ENCODE results near the gene TAX1BP1.
"Not testable (repeated sequence)": the region's sequence is repeated elsewhere in the genome, so short reads cannot be mapped to it uniquely, and the experiment has no call there.

Gene TAX1BP1

GRCh38 chr7:27850531-27850930, 110.6 kb downstream of the TAX1BP1 start:
- DNase-seq: no peak

- DNase-seq: not testable (repeated sequence)
Observed at GRCh38 chr7:27856703-27857485, 116.9 kb downstream of the TAX1BP1 start.

GRCh38 chr7:27860800-27861199, 120.8 kb downstream of the TAX1BP1 start:
- no peak for DNase-seq

- DNase-seq: no peak
Observed at GRCh38 chr7:27861747-27862146, 121.8 kb downstream of the TAX1BP1 start.

- DNase-seq: no peak
Observed at GRCh38 chr7:27863880-27864279, 123.9 kb downstream of the TAX1BP1 start.

DNA sequence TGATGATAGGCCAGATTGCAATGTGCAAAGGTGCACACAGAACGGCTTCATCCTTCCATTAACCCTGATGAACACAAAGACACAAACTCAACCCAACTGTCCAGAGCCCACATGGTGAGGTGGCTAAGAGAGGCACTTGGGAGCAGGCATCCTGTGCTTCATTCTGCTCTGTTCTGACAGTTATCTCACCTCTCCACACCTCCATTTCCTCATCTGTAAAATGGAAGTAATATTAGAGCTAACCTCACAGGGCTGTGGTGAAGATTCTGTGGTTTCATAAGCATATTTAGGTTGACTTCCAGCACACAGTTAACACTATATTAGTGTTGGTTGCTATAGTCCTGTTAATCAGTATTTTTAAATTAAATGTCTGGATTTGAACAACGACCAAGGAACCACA, 126.3 kb downstream of the TAX1BP1 start:
- DNase-seq: no peak

GRCh38 chr7:27866828-27867672, 127.1 kb downstream of the TAX1BP1 start:
- no peak for DNase-seq

DNA sequence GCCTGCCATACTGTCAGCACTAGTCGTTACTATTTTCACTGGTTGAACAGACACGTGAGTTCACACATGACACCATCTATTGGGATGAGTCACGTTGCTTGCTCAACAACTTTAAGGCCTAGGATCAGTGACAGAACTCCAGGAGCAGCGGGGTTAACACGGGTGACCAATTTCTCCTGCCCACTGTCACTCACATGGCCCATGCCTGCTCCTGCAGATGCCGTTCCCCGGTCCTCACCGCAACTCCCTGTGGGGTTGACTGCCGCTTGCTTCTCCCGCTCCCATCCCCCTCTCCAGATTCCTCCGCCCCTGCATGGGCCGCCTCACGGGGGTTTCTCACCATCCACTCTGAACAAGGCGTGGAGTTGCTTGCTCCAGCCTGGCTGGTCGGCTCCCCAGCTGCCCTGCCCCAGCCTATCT, 128.2 kb downstream of the TAX1BP1 start:
- no peak for DNase-seq

DNA sequence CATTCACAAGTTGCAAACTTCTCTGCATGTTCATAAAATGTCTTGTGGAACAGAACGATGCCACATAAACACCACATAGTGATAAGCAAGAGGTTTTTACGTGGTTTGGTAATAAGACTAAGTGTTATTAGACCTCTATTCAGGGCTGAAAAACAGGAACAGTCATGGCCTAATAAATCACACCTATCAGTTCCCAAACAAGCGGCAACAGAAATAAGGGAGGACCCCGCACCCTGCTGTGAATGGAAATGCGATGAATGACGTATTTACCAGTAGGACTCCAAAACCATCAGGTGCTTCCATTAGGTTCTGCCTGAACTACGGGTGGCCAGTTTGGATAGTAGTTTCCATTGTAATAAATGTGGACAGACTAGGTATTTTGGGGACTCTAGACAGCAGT, 129.1 kb downstream of the TAX1BP1 start:
- DNase-seq: no peak

DNA sequence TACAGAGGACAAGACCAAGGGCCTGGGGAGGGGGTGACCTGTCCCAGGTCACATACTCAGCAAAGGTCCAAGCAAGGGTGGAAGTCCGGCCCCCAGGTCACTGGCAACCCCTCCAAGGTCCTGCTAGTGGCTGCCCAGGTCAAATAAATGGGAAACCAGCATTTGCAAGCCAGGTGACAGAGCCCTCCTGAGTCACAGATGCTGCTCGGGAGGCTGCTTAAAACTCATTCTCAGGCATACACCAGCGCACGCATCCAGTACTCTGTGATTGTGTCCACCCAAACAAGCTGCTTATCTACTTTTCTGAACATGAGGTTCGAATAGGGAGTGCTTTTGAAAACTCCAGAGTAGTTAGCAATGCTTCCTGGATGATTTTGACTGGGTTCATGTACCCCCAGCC, 130.6 kb downstream of the TAX1BP1 start:
- no peak for DNase-seq

DNA sequence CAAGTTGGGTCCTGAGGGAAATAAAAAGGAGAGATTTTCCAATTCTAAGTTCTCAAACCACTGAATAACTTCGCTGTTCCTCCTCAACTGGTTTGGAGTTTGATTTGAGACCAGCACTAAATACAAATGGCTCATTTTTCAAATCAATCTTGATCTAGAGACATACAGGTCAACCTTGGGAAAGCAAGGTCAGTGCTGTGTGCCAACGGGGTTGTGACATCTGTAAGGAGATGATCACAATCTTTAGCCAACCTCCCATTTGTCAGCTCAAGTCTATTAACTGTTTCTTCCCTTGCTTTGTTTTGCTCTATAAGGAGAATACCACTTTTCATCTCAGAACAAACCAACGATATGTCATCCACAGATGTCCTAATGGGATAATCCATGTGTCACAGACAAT, 131.1 kb downstream of the TAX1BP1 start:
- DNase-seq: no peak

DNA sequence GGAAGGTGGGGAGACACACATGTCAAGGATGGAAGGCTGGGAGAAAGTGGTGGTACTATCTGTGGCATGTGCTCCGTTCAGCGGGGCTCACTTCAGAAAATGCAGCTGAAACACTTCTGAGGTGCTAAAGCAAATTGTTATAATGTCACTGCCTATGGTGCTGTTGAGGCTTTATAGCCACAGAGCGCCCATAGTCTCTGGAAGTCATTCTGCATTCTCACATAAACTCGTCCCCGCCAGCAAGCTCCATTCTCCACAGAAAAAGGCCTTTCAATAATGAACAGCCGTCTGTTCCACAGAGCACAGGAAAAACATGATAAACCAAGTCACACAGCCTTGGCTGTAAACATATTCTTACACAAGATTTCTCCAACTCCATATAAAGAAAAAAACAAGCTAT, 131.9 kb downstream of the TAX1BP1 start:
- DNase-seq: no peak

DNA sequence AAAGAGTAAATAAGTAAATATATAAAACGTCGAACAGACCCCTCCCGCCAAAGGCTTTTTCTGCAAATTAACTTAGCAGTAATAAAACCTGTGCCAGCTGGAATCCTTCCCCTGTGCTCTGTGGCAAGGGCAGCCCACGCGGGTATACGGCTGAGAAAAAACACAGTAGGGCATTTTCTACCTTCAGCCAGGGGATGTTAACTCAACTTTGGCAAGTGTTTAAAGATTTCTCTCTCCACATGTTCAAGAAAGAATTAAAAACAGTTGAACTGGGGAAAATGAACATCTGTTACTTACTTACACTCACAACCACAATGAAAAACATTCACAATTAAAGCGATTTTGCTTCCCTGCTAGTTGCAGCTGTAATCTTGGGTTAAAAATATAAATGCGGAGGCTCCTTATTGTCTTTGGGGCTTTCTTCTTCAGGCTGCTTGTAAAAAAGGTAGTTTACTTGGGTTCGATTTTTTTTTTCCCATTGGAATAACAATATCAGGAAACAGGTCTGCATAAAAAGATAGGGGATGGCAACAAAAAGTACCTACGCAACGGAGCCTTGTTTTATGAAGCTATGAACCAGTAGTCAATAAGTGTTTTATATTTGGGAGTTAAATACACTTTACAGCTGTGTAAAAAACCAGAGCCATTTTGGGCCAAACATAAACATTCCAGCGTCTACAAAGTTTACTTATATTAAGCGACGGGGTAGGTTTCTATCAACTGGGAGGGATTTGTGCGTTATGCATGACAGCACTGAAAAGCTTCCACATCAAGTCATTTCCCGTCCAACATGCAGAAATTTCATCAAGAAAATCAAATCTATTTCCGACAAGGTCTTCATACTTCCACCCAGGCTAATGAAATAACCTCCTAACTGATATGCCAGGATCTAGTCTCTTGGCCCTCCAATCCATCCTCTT, 132.7 kb downstream of the TAX1BP1 start:
- DNase-seq: no peak

DNA sequence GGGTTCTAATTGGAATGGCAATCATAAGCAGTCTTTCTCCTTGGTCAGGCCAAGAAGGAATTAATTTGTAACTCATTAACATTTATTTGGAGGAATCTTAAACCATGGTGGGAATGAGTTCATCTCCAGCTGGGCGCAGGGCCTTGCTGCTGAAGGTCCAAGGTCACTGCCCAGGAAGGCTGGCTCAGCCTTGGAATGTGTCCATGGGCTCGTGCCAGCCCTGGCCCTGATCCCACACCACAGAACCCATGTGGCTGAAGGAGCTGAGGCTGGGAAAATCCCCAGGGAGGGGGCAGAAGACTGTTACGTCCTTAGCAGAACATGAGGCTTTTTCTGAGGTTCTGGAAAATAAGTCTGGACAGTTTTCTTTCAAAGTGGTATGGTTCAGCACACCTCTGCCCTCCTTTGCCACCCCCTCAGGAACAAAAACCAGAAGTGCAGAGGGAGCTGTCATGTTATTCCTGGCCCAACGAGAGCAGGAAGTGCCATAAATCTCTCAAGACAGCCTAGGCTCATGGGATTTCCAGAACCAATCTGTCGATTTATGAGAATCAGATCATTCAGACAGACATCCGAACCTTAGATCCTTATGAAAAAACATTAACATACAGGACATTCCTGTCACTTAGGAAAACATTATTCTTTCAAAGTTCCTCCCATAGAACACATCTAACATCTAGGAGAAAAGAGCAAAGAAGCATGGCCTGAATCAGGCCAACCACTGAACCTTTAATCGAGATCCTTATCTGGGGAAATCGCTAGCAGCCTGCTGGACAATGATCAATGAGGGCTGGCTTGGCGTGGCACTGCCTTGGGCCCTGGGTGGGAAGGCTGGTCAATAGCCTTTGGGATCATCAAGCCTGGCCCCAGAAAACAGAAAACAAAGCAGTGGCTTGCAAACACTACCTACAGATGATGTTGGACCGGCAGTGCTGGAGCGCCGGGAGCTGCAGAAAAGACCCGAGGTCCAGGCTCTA, 134.3 kb downstream of the TAX1BP1 start:
- DNase-seq: no peak

DNA sequence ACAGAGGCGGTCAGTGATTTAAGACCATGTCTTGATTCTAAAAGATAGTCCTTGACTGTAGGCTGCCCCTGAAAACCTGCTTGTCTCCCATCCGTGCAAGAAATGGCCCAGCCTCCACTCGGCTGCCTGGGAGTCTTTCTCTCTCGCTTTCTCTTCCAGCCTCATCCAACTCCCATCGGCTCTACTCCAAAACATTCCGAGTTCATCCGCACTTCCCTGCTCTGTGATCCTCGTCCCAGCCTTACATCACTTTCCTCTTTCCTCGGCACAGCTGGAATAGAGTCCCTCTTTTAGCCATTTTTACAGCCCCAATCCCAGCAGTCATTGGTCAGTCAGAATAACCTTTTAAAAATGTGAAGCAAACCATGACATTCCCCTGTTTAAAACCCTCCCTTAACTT, 135.1 kb downstream of the TAX1BP1 start:
- DNase-seq: no peak

DNA sequence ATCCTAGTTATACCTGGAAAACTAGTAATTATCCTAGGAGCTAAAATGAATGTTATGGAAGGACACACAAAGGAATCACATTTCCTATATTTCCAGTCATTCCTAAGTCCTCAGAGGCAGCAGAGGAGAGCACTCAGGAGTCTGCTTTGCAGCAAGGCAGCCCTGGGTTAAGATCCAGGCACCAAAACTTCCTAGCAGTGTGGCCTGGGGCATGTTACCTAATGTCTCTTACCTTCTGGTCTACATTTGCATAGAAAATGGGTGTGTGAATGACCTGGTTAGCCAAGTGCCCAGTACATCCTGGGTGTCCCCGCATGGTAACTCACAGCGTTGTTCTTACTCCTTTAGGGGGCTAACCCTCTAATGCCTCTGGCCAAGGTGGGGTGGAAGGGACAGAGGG, 135.9 kb downstream of the TAX1BP1 start:
- no peak for DNase-seq

- DNase-seq: no peak
Observed at GRCh38 chr7:27876756-27877155, 136.8 kb downstream of the TAX1BP1 start.

All from stimulated activated naive CD4-positive, alpha-beta T cell (primary cell).